Purkinje cell (primary cell): ENCODE data around the gene OR8B12. TPM values are rescaled to one million over a fixed set of nuclear protein-coding genes. Genes with fewer than 3 reads are reported as not detected.

Experiments used
- polyA plus RNA-seq: library from polyadenylated mRNA; unstranded; fragments of >200 nt; fragmentation: Nextera tagmentation; gene quantifications from 2 replicates; pipeline ENCODE4 v1.2.1, GENCODE V29; 2014

OR8B12 gene, protein sequence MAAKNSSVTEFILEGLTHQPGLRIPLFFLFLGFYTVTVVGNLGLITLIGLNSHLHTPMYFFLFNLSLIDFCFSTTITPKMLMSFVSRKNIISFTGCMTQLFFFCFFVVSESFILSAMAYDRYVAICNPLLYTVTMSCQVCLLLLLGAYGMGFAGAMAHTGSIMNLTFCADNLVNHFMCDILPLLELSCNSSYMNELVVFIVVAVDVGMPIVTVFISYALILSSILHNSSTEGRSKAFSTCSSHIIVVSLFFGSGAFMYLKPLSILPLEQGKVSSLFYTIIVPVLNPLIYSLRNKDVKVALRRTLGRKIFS
- not detected in 2 replicates for polyA plus RNA-seq

GRCh38 chr11:124543554-124543953, at the start of gene OR8B12:
TSS of gene OR8B12 (minus strand) at chr11:124543654. CDS start at chr11:124543654, 0 bp downstream.

GRCh38 chr11:124569697-124570096, 26.2 kb upstream of the OR8B12 start, which contains the start of gene OR8A1:
TSS of gene OR8A1 (plus strand) at chr11:124569997. CDS start at chr11:124570120, 123 bp downstream.

Other genes starting within 250 kb of the OR8B12 start
- not detected in 2 replicates for gene OR8D1, start 229.7 kb downstream of the OR8B12 start, polyA plus RNA-seq
- not detected in 2 replicates for gene OR8D2, start 223.5 kb downstream of the OR8B12 start, polyA plus RNA-seq
- not detected in 2 replicates for gene OR8B2, start 159.2 kb downstream of the OR8B12 start, polyA plus RNA-seq
- not detected in 2 replicates for gene OR8B3, start 144.6 kb downstream of the OR8B12 start, polyA plus RNA-seq
- not detected in 2 replicates for gene OR8B4, start 118.8 kb downstream of the OR8B12 start, polyA plus RNA-seq
- 0.35 and 0.56 TPM in 2 replicates for gene OR8B8, start 98.0 kb downstream of the OR8B12 start, polyA plus RNA-seq
- gene OR8A1, start 26.3 kb upstream of the OR8B12 start, polyA plus RNA-seq, result not detected in 2 replicates
- gene PANX3, start 67.8 kb upstream of the OR8B12 start, polyA plus RNA-seq, result not detected in 2 replicates
- 14.2 and 20.6 TPM in 2 replicates for gene TBRG1, start 79.2 kb upstream of the OR8B12 start, polyA plus RNA-seq
- gene SIAE, start 130.1 kb upstream of the OR8B12 start, polyA plus RNA-seq, result 72.2 and 84.2 TPM in 2 replicates
- 68.9 and 70.3 TPM in 2 replicates for gene SPA17, start 130.2 kb upstream of the OR8B12 start, polyA plus RNA-seq
- 0.62 and 10.0 TPM in 2 replicates for gene NRGN, start 196.3 kb upstream of the OR8B12 start, polyA plus RNA-seq
- not detected in 2 replicates for gene VSIG2, start 208.6 kb upstream of the OR8B12 start, polyA plus RNA-seq
- gene ESAM, start 218.6 kb upstream of the OR8B12 start, polyA plus RNA-seq, result 0.48 TPM in 1 of 2 replicates, not detected in the other